NCI-H128 (cell line): ENCODE results near the gene SHISA2.

ENCODE experiments used
- DNase-seq: peaks from one replicate; lab custom pipeline; 2025; ENCODE audit not compliant: unreplicated experiment; lab: John Stamatoyannopoulos, UW

SHISA2 gene

GRCh38 chr13:26019881-26020870, 31.6 kb downstream of the SHISA2 start:
- no peak for DNase-seq

GRCh38 chr13:26019251-26019650, 32.6 kb downstream of the SHISA2 start:
- no peak for DNase-seq

GRCh38 chr13:26017932-26018665, 33.7 kb downstream of the SHISA2 start:
- no peak for DNase-seq

- no peak for DNase-seq
Observed at GRCh38 chr13:26017196-26017921, 34.5 kb downstream of the SHISA2 start.

- no peak for DNase-seq
Observed at GRCh38 chr13:26016189-26016588, 35.6 kb downstream of the SHISA2 start.

GRCh38 chr13:26015271-26016125, 36.3 kb downstream of the SHISA2 start:
- DNase-seq, result no peak

- DNase-seq, result no peak
Observed at GRCh38 chr13:26012995-26013394, 38.8 kb downstream of the SHISA2 start.

GRCh38 chr13:26011996-26012821, 39.6 kb downstream of the SHISA2 start:
- no peak for DNase-seq

- no peak for DNase-seq
Observed at GRCh38 chr13:26011208-26011573, 40.6 kb downstream of the SHISA2 start.

GRCh38 chr13:26010487-26011207, 41.2 kb downstream of the SHISA2 start:
- no peak for DNase-seq

- DNase-seq, result no peak
Observed at GRCh38 chr13:26007261-26008125, 44.3 kb downstream of the SHISA2 start.
